Coronary artery (tissue), 2 donors: Measurements from ENCODE around the gene AFF3.

Source experiments
- DNase-seq: peaks from one replicate; pipeline ENCODE4 v3.0.0-alpha.2; 2017; ENCODE audit warnings: low spot score
- H3K27ac ChIP-seq, 2 donors: fragments of 200-600 bp; sonication (generic); one replicate each; pipeline ENCODE4 v1.5.1; 2016 to 2019
- H3K4me3 ChIP-seq: fragments of 200-600 bp; sonication (generic); 2 replicates; pipeline ENCODE4 v1.5.1; 2016; ENCODE audit warnings: mild to moderate bottlenecking, moderate library complexity
- TF ChIP-seq, protein P1 (sequence below): fragments of 200-600 bp; sonication (generic); IDR thresholded peaks from one replicate; pipeline ENCODE4 v1.5.1; 2019; ENCODE audit warnings: antibody characterized with exemption

The AFF3 gene

DNA sequence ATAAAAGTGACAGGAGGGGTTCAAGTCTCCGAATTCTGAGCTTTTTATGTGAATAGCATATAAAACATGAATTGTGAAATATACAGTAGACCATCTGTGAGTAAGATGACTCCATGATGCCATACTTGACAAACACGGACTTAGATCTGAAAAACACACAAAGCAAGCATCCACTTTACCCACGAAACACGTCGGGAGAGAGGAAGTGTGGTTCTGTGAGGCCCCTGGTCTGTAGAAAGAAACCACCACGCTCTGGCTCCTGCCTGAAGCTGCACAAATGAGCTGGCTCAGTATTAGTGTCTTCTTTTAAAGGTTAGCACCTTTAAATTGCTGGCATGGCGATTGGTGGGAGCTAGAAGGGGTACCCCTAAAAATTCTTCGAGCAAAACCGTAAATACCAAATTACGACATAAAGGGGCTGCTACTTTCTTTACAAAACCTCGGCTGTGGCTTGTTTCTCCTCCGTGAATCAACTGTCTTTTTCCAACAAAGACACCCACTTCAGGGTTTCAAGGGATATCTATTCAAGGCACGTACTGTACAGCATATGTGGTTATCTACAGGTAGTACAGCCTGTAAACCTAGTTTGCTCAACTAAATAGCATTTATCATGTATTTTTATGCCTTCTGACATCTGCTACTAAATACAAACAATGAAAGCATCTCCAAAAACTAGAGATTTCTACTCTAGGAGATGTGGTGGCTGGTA, 70.9 kb downstream of the AFF3 start:
- H3K27ac ChIP-seq, result peak overlapping the region in 1 of 2 donors; percentile 51
- TF ChIP-seq, protein P1, sequence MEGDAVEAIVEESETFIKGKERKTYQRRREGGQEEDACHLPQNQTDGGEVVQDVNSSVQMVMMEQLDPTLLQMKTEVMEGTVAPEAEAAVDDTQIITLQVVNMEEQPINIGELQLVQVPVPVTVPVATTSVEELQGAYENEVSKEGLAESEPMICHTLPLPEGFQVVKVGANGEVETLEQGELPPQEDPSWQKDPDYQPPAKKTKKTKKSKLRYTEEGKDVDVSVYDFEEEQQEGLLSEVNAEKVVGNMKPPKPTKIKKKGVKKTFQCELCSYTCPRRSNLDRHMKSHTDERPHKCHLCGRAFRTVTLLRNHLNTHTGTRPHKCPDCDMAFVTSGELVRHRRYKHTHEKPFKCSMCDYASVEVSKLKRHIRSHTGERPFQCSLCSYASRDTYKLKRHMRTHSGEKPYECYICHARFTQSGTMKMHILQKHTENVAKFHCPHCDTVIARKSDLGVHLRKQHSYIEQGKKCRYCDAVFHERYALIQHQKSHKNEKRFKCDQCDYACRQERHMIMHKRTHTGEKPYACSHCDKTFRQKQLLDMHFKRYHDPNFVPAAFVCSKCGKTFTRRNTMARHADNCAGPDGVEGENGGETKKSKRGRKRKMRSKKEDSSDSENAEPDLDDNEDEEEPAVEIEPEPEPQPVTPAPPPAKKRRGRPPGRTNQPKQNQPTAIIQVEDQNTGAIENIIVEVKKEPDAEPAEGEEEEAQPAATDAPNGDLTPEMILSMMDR, result no peak
- DNase-seq, result no peak
- no peak overlapping the region for H3K4me3 ChIP-seq

DNA sequence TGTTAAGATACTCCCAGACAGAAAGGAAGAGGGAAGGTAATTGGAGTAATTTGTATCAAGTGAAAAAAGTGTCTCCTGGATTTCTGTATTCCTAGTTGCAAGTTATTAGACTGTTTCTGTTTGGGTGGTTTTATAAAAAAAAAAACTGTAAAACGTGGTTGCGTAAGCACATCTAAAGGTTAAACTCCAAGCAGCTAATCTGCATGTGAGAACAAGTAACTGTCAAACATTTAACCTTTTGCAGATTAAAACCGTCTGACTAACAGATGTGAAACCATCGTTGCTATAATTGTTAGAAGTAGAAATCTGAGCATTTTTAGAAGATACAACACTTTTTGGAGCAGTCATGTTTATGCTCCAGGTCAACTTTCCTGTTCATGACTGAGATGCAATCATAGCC, 72.3 kb downstream of the AFF3 start:
- TF ChIP-seq, protein P1, result no peak
- no peak overlapping the region for H3K27ac ChIP-seq
- DNase-seq, result no peak

DNA sequence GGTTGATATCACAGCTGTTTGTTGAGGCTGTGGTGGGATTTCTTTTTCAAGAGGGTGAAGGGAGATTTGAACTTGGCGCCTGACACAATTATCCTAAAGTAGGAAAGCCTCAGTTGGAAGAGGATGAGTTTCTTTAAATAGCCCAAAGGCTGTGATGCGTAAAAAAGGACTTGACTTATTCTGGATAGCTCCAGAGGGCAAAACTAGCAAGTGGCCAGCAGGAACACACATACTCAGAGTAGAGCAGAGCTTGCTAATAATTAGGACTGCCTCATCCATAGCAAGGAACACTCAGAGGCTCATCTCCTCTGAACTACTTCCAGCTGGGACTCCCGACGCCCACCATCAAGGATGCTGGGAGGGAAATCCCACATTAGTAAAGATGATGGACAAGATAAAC, 74.0 kb downstream of the AFF3 start:
- DNase-seq, result no peak
- TF ChIP-seq, protein P1, result no peak
- no peak overlapping the region for H3K4me3 ChIP-seq
- no peak overlapping the region for H3K27ac ChIP-seq

More for the DNA sequence above, 72.3 kb downstream of the AFF3 start:
- H3K4me3 ChIP-seq, result no peak overlapping the region

DNA sequence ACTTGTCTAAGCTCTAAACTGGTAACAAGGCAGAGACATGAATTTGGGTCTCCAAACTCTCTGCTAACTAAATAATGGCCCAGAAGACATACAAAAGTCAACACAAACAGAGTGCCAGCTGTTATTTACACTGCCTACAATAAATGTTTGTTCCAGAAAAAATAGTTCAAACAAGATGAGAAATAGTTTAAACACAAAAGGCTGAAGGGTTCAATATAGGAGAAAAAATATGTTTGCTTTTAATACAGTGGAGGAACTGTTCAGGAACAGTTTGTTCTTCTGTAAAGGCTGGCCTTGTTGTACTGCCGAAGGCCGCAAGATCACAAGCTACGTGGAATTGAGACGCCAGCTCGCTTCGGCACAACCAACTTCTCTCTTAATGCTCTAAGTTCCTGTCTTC, 74.6 kb downstream of the AFF3 start:
- TF ChIP-seq, protein P1, result no peak
- H3K27ac ChIP-seq, result no peak overlapping the region
- H3K4me3 ChIP-seq, result no peak overlapping the region
- DNase-seq, result no peak

DNA sequence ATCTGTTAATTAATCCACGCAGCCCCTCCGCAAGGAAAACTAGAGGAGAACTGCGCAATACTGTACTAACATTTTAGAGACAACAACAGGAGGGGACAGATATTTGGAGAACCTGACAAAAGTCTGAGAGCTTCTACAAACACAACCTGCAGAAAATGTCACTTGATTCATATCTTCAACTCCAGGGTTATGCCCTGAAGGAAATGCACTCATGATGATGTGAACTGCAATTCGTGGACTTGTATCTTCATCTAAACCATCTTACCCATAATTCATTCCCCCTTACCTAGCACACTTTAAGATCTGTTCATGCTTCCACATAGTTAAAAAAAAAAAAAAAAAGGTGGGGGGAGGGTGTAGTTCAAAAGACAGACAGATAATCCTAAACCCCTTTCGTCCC, 75.5 kb downstream of the AFF3 start:
- H3K27ac ChIP-seq, result no peak overlapping the region
- TF ChIP-seq, protein P1, result no peak
- no peak for DNase-seq
- no peak overlapping the region for H3K4me3 ChIP-seq

DNA sequence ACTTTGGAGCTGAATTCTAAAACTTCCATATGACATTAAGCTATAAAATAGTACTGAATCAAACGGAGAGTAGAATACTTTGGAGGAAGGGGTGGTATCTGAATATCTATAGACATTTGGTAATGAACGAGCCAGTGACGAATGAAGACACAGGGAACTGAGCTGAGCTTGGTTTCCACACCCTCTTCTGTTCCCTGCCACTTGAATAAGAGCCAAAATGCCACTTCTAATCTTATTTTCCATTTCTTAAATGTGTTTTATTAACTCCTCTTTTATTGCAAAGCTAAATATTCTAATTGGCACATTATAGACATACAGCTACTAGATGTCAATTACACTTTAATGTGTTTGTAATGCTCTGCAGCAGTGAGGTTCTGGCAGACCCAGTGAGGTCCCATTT, 76.1 kb downstream of the AFF3 start:
- Histone ChIP-seq H3K4me3 (no peak overlapping the region), H3K27ac (no peak overlapping the region)
- TF ChIP-seq, protein P1, result no peak

DNA sequence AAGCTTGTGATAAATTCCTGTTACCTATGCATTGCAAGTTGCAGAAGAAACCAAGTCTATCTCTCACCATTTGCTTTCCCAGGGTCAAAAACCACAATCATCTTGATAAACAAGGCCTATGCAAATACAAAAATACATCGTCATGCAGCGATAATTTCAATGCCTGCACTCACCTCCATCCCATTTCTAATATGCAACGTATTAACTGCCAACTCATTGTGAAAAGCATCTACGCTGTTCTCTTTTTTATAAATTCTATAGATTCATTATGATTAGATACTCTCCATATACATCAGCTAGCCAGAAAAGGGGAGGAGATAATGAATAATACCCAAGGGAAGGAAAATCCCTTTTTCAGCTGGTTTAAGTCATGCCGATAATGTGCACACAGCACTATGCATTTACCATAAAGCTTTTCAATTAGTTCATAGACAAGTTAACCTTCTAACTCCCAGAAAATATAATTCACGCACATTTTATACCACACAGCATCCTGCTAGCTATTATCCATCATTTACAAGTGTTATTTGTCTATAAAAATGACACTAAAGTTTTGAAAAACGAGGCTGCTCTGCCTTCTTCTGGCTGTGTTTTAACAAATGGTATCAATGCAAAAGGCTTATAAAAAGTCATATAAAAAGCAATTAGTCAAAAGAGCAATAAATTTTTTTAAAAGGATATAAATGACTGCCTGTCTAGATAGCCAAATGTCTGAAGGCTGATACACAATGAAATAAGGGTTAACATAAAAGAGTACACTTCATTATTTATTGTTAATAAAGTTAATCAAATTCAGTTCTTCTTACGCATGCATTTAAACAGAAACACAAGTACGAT, 77.6 kb downstream of the AFF3 start:
- Histone ChIP-seq H3K27ac (no peak overlapping the region), H3K4me3 (no peak overlapping the region)
- no peak for DNase-seq
- TF ChIP-seq, protein P1, result no peak

More for the DNA sequence above, 76.1 kb downstream of the AFF3 start:
- no peak for DNase-seq
